Iris pigment epithelial cell (primary cell): ENCODE data around the gene STK39.

Experiments used
- DNase-seq: peaks from one replicate; pipeline ENCODE4 v3.0.0-alpha.2; 2011; ENCODE audit warnings: low read depth

Gene STK39

DNA sequence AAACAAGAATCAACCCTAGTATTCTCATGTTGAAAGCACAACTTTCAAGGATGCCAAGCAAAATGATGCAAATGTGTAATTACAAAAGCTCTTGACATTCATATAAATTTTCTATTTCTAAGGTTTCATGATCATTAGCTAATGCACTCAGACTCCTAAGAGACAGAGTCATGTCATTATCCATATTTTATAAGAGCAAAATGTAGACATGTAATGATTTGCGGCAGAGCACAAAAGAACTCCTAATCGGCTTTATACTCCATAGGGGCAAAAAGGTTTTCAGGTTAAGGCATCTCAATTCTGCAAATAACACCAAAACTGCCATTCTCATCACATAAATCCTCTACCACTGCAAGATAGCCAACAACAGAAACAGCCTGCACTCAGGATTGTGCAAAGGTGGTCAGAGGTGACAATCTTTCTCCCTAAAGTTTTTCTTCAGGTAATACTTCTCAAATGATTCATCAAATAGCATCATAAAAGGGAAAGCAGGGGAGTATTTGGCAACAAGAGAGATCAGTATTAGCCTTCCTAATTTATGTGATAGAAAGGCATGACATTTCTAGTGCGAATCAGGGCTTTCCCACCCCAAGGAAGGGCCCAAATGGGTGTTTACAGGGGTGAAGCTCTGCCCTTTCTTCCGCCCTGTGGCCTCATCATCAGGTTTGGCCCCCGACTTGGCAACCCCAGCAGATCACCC, 64.7 kb downstream of the STK39 start:
- DNase-seq = no peak

DNA sequence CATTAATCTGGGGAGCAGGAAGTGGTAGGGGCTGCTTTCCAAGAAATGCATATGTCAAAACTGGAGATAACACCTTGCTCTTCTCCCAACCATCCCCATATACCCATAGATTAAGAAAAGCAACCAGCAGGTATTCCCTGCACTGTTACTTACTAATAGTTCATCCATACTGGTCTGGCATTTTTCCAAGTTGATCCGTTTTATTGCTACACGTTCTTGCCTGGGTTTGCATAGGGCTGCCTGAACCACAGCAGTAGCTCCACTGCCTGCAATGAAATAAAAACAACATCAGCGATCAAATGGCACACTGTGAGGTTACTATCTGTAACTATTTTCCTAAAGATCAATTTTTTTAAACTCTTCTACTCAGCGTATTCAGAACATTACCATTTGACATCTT, 65.6 kb downstream of the STK39 start:
- no peak for DNase-seq

DNA sequence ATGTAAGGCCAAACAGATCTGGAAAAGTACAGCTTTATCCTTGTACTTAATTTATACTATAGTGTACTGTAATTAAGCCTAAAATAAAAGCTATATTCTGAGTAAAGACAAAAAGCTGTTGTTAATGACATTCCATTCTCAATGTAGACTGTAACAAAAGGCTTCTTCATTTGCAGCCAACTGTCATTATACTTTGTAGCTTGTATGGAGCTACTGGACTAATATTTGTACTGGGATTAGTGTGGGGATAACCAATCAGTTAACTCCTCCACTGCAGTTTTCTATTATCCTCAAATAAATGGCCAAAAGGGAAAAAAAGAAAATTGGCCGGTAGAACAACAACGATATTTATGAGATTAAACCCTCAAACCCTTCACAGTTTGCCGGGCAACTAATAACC, 66.5 kb downstream of the STK39 start:
- no peak for DNase-seq

DNA sequence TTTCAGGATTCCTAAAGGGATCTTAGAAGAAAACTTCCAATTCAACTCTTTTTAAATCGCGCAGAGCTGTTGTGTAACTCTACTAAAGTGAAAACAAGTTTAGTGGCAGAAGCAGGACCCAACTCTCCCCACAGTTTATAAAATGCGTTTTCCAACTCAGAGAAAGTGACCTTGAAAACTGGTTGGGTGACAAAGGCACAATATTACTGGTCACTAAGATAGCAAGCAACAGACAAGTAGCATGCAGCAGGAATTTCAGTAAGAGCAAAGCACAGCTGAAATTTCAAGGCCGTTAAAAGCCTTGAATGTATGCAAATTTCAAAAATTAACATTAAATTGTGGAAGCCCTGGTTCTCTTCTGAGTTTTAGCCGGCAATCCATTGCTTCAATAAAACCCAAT, 66.9 kb downstream of the STK39 start:
- no peak for DNase-seq

DNA sequence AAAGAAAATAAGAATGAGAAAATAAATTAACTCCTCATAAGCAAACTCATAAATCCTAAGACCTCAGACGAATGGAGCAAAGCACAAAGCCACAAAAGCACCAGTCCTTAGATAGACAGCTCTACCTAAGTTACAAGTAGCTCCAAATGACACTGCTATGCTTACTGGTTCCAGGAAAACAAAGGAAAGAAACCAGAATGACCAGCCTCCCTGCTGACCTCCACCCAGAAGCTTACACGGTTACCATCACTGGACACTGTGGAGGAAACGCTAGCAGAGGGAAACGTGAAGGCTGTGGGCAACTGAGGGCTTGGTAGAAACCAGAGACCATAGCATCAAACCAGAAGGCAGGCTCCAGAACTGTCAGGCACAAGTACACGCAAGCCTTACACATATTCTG, 67.8 kb downstream of the STK39 start:
- no peak for DNase-seq

DNA sequence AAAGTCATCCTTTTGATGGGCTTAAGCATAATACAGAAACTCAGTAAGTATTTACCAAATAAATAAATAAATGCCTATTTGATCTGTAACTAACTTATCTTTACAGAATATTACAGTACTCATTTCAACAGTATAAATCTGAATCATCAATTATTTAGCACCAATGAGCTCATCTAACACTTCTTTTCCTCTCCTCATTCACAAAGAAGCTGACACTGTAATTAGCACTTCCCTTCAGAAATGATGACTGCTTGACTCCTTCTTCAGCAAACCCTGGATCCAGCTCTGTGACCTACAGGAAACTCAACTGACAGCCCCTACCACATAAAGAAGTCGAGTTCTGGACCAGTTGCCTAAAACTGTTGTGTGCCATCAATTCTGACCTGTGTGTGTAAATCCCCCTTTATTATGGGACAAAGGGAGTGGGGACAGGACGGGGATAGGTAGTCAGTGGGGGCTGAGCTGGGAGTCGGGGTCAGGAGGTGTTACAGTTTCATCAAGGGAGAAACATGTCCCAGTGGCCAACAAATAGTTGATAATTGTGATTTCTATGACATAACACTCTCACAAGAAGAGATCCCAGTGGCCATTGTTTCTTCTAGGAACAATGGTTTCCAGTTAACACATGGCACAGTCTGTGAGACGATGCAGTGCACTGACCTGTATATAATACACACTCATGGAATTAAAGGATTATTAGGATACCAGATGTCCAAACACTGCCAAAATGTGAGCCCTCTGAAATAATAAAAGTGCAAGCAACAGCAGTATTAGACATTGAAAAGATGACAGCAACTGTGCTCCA, 68.7 kb downstream of the STK39 start:
- DNase-seq = no peak

DNA sequence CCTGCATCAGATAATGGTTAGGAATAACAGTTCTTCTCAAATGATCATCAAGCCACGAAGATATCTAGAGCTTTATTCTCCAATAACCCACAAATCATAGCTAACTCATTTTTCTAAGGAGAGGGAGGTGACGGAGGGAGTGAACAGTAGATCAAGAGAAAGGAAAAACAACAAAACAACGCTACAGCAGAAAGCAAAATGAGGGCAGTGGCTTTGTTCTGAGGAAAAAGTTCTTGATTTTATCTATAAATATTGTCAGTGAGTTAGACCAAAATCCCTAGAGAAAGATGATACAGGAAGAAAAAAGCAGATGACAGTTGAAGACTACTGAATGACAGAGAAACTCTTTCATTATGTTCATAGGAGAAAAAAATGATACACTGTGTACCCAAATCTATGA, 71.0 kb downstream of the STK39 start:
- DNase-seq = no peak

DNA sequence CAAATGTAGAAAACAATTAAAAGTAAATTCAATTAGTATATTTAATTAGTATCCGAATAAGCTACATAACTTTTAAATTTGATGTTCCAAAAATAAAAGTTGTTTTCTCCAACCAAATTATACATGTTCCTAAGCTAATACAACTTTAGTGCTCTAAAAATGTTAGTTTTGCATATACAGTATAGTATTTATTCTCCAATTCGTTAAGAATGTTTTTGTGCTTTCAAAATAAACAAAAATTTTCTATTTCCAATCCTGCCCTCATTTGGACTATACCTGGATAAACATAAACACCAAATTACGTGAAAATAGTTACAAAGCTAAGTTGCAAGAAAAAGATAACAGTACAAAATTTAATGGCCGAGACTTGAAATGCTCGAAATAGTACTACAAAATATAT, 71.9 kb downstream of the STK39 start:
- no peak for DNase-seq

DNA sequence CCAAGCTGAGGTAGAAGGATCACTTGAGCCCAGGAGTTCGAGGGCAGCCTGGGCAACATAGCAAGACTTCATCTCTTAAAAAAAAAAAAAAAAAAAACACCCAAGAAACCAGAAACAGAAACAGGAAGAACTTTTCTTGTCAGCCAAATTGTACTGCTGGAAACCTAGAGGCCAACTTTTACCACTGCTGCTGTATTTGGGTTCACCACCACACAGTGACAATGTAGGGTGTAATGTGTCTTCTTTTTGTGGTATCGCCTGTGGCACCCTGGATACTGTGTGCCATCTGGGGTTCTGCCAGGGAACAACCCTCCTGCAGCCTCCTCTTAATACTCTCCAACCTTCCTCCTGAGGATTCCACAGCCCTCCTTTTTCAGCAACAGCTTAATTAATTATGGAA, 72.6 kb downstream of the STK39 start:
- DNase-seq = no peak

DNA sequence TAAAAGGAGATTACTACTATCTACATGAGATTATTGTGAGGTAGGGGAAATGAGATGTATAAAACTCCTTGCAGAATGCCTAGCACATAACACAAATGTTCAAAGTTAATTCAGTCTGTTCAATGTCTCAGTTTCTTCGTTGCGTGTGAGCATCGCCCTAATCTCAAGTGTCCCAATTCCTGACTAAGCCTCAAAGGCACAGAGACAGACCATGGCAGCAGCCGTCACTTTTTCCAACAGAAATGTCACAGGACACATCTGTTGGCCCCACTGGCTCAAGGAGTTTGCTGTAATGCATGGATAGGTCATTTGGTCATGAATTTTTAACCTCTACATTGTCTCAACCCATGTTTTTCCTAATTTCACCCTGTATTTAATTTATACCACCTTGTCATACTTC, 75.3 kb downstream of the STK39 start:
- DNase-seq = no peak

DNA sequence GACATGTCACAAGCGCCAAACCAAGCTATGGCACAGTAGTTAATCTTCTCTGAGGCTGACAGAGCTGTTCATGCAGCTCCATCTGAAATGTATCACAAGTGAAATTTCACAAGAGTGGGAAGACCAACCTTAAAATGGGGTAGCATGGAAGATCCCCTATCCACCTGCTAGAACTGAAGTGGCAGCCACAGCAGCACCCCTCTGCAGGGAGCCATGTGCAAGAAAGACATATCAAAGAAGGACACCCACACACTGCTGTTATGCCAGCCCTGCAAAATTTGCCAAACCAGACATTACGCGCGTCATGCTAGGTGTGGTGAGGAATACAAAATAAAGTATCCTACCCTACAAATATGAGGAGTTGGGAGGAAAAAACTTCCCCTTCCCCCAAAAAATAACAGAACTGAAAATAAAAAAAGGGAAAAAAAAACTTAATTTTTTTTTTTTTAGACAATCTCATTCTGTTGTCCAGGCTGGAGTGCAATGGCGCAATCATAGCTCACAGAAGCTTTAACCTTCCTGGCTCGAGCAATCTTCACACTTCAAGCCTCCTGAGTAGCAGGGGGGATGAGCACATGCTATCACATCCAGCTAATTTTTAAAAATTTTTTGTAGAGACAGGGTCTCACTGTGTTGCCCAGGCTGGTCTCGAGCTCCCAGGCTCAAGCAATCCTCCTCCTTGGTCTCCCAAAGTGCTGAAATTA, 76.2 kb downstream of the STK39 start:
- DNase-seq = no peak

DNA sequence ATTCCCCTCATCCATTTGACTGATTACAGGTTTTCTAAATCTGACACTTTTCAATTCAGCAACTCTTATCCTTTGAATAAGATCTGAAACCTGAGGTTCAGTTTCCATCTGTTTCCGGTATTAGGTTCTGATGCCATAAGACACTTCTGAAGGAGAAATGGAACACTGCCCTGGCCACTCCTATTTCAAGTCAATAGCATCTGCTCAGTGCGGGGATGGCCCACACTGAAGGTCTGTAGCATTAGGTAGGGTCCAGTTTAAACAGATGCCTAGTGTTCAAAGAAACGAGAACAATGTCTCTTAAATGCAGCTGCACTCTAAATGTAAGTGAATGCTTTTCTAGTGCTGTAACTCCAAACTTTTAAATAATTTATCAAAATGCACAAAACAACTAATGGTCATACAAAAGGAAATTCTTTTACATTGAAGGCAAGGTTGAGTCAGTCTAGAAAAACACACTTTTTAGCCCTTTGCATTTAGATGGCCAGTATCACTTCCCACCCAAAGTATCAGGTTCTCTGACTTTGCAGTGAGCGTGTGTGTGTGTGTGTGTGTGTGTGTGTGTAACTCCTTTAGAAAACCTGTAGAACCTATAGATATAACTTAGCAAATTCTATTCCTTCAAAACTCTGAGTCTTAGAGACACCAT, 78.2 kb downstream of the STK39 start:
- peak; percentile 55 for DNase-seq

DNA sequence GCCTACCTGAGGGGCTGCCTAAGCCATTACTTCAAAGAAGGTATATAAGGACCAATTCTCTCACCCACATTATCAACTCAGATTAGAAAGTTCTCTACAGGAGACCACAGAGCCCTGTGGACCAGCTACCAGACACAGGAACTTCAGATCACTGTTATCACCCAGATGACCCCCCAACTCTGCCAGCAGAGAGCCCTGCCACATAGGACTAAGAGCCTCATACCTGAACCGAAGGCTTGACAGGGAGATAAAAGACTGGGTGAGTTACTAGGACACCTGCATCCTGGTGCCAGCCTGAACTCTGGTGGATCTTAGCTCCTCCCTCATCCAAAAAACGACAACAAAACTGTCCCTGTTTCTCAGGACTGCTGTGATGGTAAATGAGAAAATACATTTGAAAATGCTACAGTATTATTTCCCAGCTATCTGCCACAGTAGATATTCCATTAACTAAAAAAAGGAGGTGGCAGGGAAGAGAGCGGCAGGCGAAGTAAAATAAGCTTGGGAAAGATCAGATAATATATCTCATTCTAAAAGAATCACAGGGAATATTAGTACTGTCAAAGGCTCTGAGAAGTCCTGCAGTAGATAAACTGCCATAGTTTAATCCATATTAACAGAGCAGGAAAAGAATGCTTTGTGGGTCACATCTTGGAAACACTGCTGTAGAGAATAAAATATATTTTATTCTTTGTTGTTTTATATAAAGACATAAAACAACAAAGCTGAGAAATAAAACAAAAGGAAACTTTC, 79.7 kb downstream of the STK39 start:
- DNase-seq = no peak

DNA sequence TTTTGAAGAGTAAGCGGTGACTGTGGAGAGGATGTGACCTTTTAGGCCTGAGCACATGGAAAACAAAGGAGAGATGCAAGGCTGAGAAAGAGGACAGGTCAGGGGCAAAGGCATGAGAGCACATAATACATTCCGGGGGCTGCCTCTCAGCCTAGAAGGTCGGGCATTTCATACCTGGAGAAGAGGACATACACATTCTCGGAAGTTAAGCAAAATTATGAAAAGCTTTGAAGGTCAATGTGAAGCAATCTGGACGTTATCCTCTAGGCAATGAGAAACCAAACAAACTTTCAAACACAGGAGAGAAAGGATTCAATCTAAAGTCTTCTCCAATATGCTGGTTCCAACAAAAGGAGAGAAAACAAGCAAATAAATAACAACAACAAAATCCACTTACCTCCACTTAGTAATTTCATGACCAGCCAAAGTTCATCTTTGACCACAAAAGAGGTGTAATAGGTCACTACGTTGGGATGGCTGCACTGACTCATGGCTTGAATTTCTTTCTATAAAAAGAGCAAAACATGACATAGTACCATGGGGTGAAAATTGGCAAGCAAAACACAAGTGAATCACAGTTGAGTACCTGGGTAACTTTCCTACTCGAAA, 80.4 kb downstream of the STK39 start:
- DNase-seq = peak; percentile 82

DNA sequence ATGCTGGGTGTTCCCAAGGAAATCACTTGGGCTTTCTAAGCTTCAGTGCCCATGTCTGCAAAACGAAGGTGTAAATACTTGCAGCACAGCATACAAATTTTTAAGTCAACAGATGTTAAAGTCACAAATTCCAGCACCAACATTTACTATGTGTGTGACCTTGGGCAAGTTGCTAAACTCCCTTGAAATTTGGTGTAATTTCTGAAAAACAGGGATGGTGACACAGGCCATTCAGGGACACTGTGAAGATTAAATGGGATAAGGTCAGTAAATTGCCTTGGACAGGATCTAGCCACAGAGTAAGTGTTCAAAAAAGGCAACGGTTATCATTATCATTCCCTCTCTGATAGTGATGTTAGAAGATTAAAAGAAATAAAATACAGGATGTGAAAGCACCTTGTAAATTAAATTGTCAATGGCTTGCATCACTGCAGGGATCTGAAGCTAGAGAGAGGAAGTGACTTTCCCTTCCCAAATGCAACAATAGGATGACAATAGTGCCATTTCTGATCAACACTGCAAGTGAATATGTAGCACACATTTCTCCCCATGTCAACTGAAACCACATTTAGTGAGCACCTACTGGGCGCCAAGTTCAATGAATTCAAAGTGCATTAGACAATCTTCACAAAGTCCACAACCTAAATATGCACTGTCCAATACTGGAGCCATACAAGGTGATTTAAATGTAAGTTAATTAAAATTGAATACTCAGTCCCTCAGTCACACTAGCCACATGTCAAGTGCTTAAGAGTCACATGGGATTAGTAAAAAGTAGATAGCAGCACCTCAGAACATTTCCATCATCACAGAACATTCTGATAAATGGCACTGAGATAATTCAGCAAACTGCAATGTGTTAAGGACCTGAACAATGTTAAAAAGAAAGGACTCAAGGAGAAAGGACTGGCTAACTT, 81.2 kb downstream of the STK39 start:
- DNase-seq = no peak

DNA sequence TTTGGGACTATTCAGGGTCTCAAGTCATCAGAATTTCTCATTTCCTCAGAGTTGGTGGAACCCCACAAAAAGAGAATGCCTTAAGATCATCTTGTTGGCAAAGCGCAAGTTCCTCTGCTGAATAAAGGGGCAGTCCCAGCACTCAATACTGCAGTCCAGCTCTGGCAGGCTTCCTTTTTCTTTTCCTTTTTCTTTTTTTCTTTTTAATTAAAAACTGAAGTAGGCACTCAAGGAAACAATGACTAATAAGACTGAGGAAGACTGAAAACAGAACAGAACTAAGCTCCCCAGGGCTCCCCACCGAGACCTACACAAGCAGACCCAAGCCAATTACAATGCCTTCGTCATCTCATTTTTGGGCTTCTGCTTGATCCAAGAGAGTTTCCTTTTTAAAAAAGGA, 82.0 kb downstream of the STK39 start:
- peak; percentile 64 for DNase-seq

DNA sequence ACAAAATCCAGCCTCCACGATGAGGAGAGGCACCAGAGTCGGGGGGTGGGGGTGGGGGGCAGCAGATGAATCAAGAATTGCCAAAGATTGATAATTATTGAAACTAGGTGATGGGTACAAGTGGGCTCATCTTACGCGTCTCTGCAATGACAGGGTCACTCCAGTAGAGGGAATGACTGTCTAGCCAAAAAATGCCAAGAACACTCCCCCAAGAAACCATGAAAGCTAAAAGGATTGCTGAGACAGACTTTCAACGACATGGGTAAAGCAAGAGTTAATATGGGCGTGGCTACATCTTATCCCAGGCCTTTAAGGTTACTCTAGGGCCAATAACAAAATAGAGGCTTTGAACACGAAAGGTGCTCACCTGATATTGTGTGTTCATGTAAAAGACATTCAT, 86.5 kb downstream of the STK39 start:
- no peak for DNase-seq

DNA sequence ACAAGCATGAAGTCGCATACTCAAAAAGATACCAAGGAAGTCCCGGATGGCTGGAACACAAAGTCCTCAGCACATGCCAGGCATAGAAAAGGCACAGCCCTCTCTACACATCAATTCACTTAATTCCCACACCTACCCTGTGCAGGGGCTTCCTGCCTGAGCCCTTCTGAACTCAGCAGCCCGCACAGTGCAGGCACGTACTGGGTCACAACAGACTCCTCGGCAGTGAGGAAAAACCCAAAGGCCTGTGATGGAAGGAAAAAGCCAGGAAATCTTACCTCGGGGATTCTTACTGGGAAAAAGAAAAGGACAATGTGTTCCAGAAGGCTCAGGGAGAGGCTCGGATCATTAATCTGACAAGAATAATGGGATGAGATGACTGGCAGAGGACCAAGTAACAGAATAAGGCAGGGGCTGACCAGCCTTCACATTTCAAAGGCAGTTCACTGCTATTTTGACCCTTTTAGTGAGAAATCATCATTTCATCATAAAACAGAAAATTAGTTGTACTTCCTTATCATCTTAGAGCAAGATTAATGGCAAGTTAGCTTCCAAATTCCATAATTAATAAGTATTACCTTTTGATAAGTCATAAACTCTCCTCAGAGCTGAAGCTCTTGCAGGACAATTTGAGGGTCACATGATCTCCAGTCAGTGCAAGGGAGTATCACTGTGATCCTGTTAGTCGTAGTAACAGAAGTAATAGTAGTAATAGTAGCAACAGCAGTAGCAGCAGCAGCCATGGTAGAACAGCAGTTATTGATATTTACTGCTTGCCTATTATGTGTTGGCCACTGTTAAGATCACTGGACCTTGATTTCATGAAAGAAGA, 87.4 kb downstream of the STK39 start:
- DNase-seq = no peak

DNA sequence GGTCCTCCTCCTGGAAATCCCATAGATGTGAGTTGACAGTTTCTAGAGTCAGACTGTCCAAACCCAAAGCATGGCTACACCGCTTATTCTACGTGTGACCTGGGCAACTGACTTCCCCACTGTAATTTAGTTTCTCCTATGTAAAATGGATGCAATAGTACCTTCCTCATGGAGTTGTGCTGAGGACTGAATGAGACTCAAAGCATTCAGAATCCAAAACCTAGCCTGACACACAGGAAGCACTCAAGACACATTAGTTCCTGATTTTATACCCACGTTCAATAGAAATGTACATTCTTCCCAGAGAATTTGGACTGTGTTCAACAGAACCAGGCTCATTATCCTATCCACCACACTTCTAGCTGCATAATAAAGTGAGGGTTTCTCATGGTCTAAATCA, 88.8 kb downstream of the STK39 start:
- no peak for DNase-seq
